Left cardiac atrium (tissue), 4 donors: ENCODE measurements around the gene SKA2. TPM values are rescaled to one million over a fixed set of nuclear protein-coding genes. Genes with fewer than 3 reads are reported as not detected.
"Not testable (repeated sequence)": the region's sequence is repeated elsewhere in the genome, so short reads cannot be mapped to it uniquely, and the experiment has no call there.

Experiments
- ATAC-seq, 2 donors: fragments of 200-7000 bp; cut with Tn5 transposase; one replicate each; pipeline ENCODE4 v1.9.1; 2020; ENCODE audit warnings: mild to moderate bottlenecking in 2 of 2, moderate library complexity in 2 of 2
- DNase-seq: peaks from one replicate; pipeline ENCODE4 v3.0.0-alpha.2; 2020
- intact Hi-C, 2 donors: fragments of 100-400 bp; cut with DNase I; formaldehyde crosslinking; loops; one replicate each; pipeline versions ENCODE4 v1.14.1 to v1.15.1; 2022 to 2023
- total RNA-seq, 2 donors: library from RNA; stranded (reverse); fragmentation: NEBNext Ultra II Directional; extraction: Animal tissue kit (Norgen Biotek cat#: 25700); gene quantifications; one replicate each; pipeline ENCODE4 v1.2.1, GENCODE V29; 2021
- donor health status: DM: no; HTN: yes; CAD: no.
- donor health status: DM: no; HTN: yes; CAD: no; lungs with severe emphysema.
- donor health status: DM: yes; HTN: yes; CAD: no.
- donor health status: Dilated cardiomyopathy.

Gene SKA2
- total RNA-seq, 2 donors from 2014 or later = 23.0 to 29.8 TPM

- ATAC-seq (peak; percentile 93 to 96), DNase-seq (peak; percentile 93)
- intact Hi-C loops = no loop called here
Observed at GRCh38 chr17:59155439-59156177, 622 bp upstream of the SKA2 start, which contains the start of gene PRR11. TSS of gene PRR11 (plus strand) at chr17:59155746. CDS start at chr17:59169753, 14,007 bp downstream.

GRCh38 chr17:59154292-59154720 is 680 bp downstream of the SKA2 start:
- ATAC-seq (peak in 1 of 2 donors; percentile 9), DNase-seq (peak; percentile 39)
- intact Hi-C loops = no loop called here

DNA sequence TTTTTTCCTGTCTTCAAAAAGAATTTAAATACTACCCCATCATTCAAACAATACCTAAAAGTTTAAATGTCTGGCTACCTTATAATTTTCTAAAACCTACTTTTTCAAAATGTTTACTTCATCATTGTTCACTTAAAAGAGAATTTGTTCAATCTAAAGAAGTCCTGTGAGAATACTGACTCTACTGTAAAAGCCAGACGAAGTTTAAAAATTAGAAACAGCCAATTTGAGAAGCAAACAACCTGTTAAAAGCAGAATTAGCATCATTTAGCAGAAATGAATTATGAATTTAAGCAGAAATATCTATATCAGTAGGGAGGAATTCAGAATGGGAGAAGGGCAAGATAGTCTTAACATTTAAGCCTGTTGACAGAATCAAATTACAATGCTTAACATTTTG is 2.1 kb downstream of the SKA2 start:
- ATAC-seq = no peak
- intact Hi-C loops = no loop called here

DNA sequence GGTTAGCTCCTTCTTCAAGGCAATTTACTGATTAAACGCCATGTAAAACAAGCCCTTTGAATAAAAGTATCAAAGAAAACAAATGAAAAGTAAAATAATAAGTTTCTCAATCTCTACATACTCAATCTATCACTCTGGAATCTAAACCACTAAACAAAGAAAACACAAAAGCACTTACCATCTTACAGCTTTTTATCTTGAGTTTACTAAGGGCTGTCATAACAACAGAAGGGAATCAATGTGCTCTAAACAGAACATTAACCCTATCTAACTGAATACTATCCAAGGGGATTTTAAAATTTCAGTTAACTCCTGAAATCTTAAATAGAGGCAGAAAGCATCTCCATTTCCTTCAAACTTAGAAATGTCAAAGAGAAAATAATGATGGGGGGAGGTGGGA is 3.4 kb downstream of the SKA2 start:
- intact Hi-C loops = no loop called here
- ATAC-seq (no peak), DNase-seq (no peak)

More for the DNA sequence above, 2.1 kb downstream of the SKA2 start:
- no peak for DNase-seq

GRCh38 chr17:59151006-59151405 is 4.0 kb downstream of the SKA2 start:
- ATAC-seq = no peak
- intact Hi-C loops = no loop called here
- no peak for DNase-seq

DNA sequence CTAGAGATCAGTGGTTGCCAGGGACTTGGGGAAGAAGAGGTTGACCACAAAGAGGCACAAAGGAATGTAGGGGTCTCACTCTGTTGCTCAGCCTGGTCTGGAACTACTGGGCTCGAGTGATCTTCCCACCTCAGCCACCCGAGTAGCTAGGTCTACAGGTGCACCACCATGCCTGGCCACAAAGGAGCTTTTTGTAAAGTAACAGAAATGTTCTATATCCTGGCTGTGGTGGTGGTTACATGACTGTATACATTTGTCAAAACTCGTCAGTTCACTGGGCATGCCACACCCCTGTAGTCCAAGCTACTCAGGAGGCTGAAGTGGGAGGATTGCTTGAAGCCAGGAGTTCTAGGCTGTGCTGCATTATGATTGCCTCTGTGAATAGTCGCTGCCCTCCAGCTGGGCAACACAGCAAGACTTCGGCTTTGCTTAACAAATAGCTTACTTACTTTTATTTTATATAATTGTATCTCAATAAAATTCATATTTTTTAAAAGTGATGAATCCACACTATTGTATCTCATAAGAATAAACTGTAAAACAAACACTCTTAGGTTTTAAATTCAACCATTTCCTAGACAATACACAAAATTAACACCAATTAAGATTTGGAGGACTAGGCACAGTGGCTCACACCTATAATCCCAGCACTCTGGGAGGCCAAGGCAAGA is 5.0 kb downstream of the SKA2 start:
- intact Hi-C loops = no loop called here
- DNase-seq (no peak), ATAC-seq (no peak)

DNA sequence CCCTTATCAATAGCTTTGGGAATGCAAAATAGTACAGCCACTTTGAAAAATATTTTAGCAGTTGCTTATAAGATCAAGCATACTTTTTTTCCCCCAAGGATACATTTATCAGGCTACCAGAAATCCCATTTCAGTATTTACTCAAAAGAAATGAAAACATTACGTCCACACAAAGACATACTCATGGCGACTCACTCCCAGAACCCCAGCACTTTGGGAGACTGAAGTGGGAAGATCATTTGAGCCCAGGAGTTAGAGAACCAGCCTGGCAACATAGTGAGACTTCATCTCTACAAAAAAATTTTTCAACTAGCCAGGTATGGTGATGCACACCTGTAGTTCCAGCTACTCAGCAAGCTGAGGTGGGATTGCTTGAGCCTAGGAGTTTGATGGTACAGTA is 5.9 kb downstream of the SKA2 start:
- intact Hi-C loops = no loop called here
- ATAC-seq (no peak), DNase-seq (no peak)

GRCh38 chr17:59145571-59146096 is 9.4 kb downstream of the SKA2 start:
- intact Hi-C loops = no loop called here
- ATAC-seq (no peak), DNase-seq (no peak)

- no peak for DNase-seq
- no peak for ATAC-seq
- intact Hi-C loops = no loop called here
Observed at GRCh38 chr17:59141860-59142259, 13.1 kb downstream of the SKA2 start.

- ATAC-seq (no peak), DNase-seq (no peak)
- intact Hi-C loops = no loop called here
Observed at GRCh38 chr17:59139939-59140338, 15.0 kb downstream of the SKA2 start.

DNA sequence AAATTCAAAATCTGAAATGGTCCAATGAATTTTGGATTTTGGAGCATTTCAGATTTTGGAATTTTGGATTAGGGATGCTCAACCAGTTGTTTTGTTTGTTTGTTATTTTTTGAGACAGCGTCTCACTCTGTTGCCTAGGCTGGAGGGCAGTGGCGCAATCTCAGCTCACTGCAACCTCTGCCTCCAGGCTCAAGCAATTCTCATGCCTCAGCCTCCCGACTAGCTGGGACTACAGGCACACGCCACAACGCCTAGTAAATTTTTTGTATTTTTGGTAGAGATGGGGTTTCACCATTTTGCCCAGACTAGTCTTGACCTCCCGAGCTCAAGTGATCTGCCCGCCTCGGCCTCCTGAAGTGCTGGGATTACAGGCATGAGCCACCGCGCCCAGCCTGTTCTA is 16.6 kb downstream of the SKA2 start:
- intact Hi-C loops, DNase-seq, ATAC-seq: not testable (repeated sequence)

DNA sequence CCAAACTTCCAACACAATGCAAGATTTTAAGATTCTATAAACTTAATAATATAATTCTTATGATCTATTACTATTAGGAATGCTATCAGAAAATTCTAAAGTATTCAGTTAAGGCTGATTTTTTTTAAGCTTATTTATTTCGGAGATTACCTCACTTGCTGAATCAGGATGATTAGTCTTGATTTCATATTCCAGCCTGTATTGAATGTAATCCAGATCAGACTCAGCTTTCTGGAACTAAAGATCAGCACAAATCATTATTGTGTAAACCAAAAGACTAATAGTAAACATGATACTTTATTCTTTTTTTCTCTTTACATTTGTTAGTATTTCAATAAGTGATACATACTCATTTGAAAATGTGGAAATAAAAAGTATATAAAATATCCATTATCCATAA is 23.9 kb downstream of the SKA2 start:
- intact Hi-C loops = no loop called here
- ATAC-seq = no peak

GRCh38 chr17:59129814-59130213 is 25.2 kb downstream of the SKA2 start:
- intact Hi-C loops = no loop called here
- ATAC-seq (no peak), DNase-seq (no peak)

More for the DNA sequence above, 23.9 kb downstream of the SKA2 start:
- DNase-seq = no peak

DNA sequence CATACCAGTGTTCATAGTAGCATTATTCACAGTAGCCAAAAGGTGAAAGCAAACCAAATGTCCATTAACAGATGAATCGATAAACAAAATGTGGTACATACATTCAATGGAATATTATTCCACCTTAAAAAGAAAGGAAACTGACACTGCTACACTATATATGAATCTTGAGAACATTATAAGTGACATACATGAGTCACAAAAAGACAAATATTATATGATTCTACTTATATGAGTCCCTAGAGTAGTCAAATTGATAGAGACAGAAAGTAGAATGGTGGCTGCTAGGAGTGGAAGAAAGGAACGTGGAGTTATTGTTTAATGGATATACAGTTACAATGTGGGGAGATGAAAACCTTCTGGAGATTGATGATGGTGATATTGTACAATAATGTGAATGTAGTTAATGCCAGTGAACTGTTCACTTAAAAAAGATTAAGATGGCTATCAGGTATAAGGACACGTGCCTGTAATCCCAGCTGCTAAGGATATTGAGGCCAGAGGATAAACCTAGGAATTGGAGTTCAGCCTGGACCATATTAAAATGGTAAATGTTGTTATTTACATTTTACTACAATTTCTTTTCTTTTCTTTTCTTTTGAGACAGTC is 28.1 kb downstream of the SKA2 start:
- intact Hi-C loops = no loop called here
- DNase-seq = no peak
- no peak for ATAC-seq

- intact Hi-C loops = no loop called here
- DNase-seq (no peak), ATAC-seq (no peak)
Observed at GRCh38 chr17:59124665-59125064, 30.3 kb downstream of the SKA2 start.

GRCh38 chr17:59121901-59122480 is 33.0 kb downstream of the SKA2 start:
- no peak for DNase-seq
- intact Hi-C loops = no loop called here
- no peak for ATAC-seq

DNA sequence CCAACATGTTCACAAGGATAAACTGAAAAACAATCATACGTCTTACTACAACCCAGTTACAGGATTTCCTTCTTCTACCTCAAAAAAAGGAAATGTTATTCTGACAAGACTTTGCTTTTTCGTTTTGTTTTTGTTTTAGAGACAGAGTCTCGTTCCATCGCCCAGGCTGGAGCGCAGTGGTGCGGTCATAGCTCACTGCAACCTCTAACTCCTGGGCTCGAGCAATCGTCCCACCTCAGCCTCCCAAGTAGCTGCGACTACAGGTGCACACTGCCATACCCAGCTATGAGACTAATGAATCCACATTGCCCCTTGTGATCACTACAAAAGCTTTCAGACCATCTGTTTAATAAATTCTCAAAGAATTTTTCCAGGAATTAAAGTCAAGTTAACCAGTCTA is 39.5 kb downstream of the SKA2 start:
- intact Hi-C loops = no loop called here
- ATAC-seq (no peak), DNase-seq (no peak)

DNA sequence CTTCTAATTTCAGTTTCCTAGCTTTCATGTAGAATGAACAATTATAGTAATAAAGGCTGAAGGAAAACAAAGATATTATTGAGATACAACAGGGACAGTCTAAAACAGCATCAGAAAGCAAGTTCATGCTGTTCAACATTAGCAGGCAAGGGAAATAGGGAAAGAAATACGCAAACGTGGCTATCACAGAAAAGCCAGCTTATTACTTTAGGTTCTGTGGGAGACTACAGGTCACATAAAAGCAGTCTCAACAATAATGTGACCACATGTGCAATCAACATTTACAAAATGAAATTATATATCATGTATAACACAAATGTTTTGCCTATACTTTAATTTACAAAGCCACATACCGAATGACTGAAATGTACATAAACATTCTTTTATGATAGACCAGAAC is 43.4 kb downstream of the SKA2 start:
- DNase-seq (no peak), ATAC-seq (no peak)
- intact Hi-C loops = no loop called here

DNA sequence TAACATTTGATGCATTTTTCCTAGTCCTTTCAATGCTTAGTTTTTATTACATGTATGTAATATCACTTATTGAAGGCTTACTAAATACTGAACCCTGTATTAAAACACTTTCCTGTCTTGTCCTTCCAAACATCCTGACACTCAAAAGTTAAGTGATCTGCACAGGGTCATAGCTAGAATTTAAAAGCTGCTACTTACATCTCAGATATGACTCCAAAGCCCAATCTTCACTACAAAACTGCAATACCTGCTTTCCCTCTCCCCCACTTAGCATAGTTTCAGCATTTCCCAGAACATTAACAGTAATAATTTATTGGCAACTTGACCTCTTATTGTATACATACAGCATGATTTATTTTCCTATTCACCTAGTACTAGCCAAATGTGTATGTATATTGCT is 44.0 kb downstream of the SKA2 start:
- ATAC-seq (no peak), DNase-seq (no peak)
- intact Hi-C loops = no loop called here
